NCI-H748 (cell line): ENCODE results near the gene TRAP1.

Experiments
- DNase-seq: peaks from one replicate; lab custom pipeline; 2025; ENCODE audit not compliant: unreplicated experiment; lab: John Stamatoyannopoulos, UW

TRAP1 gene

GRCh38 chr16:3737181-3737580 lies 19.9 kb upstream of the TRAP1 start:
- no peak for DNase-seq

GRCh38 chr16:3736116-3736515 lies 18.8 kb upstream of the TRAP1 start:
- DNase-seq: no peak

- DNase-seq: no peak
Observed at GRCh38 chr16:3735541-3735940, 18.2 kb upstream of the TRAP1 start.

GRCh38 chr16:3734758-3735221 lies 17.5 kb upstream of the TRAP1 start:
- no peak for DNase-seq

- no peak for DNase-seq
Observed at GRCh38 chr16:3734084-3734757, 16.9 kb upstream of the TRAP1 start.

- no peak for DNase-seq
Observed at GRCh38 chr16:3732171-3732570, 14.8 kb upstream of the TRAP1 start.

GRCh38 chr16:3731126-3731935 lies 14.0 kb upstream of the TRAP1 start:
- no peak for DNase-seq

GRCh38 chr16:3730161-3731125 lies 13.1 kb upstream of the TRAP1 start:
- no peak for DNase-seq

GRCh38 chr16:3729161-3730112 lies 12.1 kb upstream of the TRAP1 start:
- no peak for DNase-seq

- DNase-seq: no peak
Observed at GRCh38 chr16:3728424-3729160, 11.3 kb upstream of the TRAP1 start.

GRCh38 chr16:3727806-3728381 lies 10.6 kb upstream of the TRAP1 start:
- DNase-seq: no peak

- DNase-seq: no peak
Observed at GRCh38 chr16:3726021-3726687, 8.8 kb upstream of the TRAP1 start.

- DNase-seq: no peak
Observed at GRCh38 chr16:3725276-3725675, 8.0 kb upstream of the TRAP1 start.

- no peak for DNase-seq
Observed at GRCh38 chr16:3722508-3722907, 5.2 kb upstream of the TRAP1 start.

- no peak for DNase-seq
Observed at GRCh38 chr16:3720418-3720817, 3.1 kb upstream of the TRAP1 start.

GRCh38 chr16:3718628-3719027 lies 1.3 kb upstream of the TRAP1 start:
- DNase-seq: no peak

GRCh38 chr16:3718019-3718391 lies 681 bp upstream of the TRAP1 start:
- no peak for DNase-seq

- peak; percentile 61 for DNase-seq
Observed at GRCh38 chr16:3716831-3717234, 491 bp downstream of the TRAP1 start.

GRCh38 chr16:3715430-3715829 lies 1.9 kb downstream of the TRAP1 start:
- DNase-seq: no peak
